HEK293 (cell line): ENCODE data around the gene BAZ1A.

Source experiments
- FEZF1 ChIP-seq: fragments of 450-650 bp; formaldehyde crosslinking; IDR thresholded peaks from 2 replicates; pipeline ENCODE4 v1.5.1; 2016; ENCODE audit warnings: missing biosample characterization, missing genetic modification characterization
- GFI1B ChIP-seq: fragments of 450-650 bp; formaldehyde crosslinking; IDR thresholded peaks from 2 replicates; pipeline ENCODE4 v1.5.1; 2016; ENCODE audit warnings: missing biosample characterization, missing genetic modification characterization
- IKZF3 ChIP-seq: fragments of 450-650 bp; IDR thresholded peaks from 2 replicates; pipeline ENCODE4 v1.5.0; 2018; ENCODE audit warnings: missing biosample characterization, mild to moderate bottlenecking, missing genetic modification characterization, moderate library complexity
- PATZ1 ChIP-seq: fragments of 450-650 bp; formaldehyde crosslinking; IDR thresholded peaks from 2 replicates; pipeline ENCODE4 v1.5.1; 2016; ENCODE audit warnings: missing biosample characterization, missing genetic modification characterization
- PRDM4 ChIP-seq: fragments of 450-650 bp; formaldehyde crosslinking; IDR thresholded peaks from 2 replicates; pipeline ENCODE4 v1.5.1; 2017; ENCODE audit warnings: missing biosample characterization, missing genetic modification characterization
- SETDB1 ChIP-seq: IDR thresholded peaks from one replicate; pipeline ENCODE4 v1.6.1; 2017; ENCODE audit warnings: mild to moderate bottlenecking, low read length, moderate library complexity, mixed read lengths; ENCODE audit not compliant: insufficient read length
- SP2 ChIP-seq: fragments of 450-650 bp; formaldehyde crosslinking; IDR thresholded peaks from 2 replicates; pipeline ENCODE4 v1.5.1; 2016; ENCODE audit warnings: missing biosample characterization, missing genetic modification characterization
- YY1 ChIP-seq: fragments of 450-650 bp; formaldehyde crosslinking; IDR thresholded peaks from 2 replicates; pipeline ENCODE4 v1.5.1; 2018; ENCODE audit warnings: missing biosample characterization, missing genetic modification characterization
- YY2 ChIP-seq: fragments of 450-650 bp; formaldehyde crosslinking; IDR thresholded peaks from 2 replicates; pipeline ENCODE4 v1.5.1; 2016; ENCODE audit warnings: missing biosample characterization, missing genetic modification characterization
- ZFHX2 ChIP-seq: fragments of 450-650 bp; formaldehyde crosslinking; conservative IDR thresholded peaks from 2 replicates; pipeline ENCODE4 v1.5.1; 2016; ENCODE audit warnings: missing biosample characterization, missing genetic modification characterization
- ZNF140 ChIP-seq: fragments of 450-650 bp; formaldehyde crosslinking; IDR thresholded peaks from 2 replicates; pipeline ENCODE4 v1.5.1; 2016; ENCODE audit warnings: missing biosample characterization, missing genetic modification characterization
- ZNF239 ChIP-seq: fragments of 450-650 bp; formaldehyde crosslinking; IDR thresholded peaks from 2 replicates; pipeline ENCODE4 v1.5.1; 2016; ENCODE audit warnings: missing biosample characterization, missing genetic modification characterization
- ZNF266 ChIP-seq: fragments of 450-650 bp; formaldehyde crosslinking; IDR thresholded peaks from 2 replicates; pipeline ENCODE4 v1.5.1; 2016; ENCODE audit warnings: missing biosample characterization, missing genetic modification characterization, low read depth
- ZNF398 ChIP-seq: fragments of 450-650 bp; formaldehyde crosslinking; IDR thresholded peaks from 2 replicates; pipeline ENCODE4 v1.5.1; 2017; ENCODE audit warnings: missing biosample characterization, missing genetic modification characterization
- ZNF48 ChIP-seq: fragments of 450-650 bp; formaldehyde crosslinking; IDR thresholded peaks from 2 replicates; pipeline ENCODE4 v1.5.1; 2016; ENCODE audit warnings: missing biosample characterization, missing genetic modification characterization
- ZNF600 ChIP-seq: fragments of 450-650 bp; formaldehyde crosslinking; IDR thresholded peaks from 2 replicates; pipeline ENCODE4 v1.5.1; 2016; ENCODE audit warnings: missing biosample characterization, missing genetic modification characterization
- ZNF768 ChIP-seq: fragments of 450-650 bp; formaldehyde crosslinking; IDR thresholded peaks from 2 replicates; pipeline ENCODE4 v1.5.1; 2018; ENCODE audit warnings: missing biosample characterization, mild to moderate bottlenecking, missing genetic modification characterization
- ZSCAN16 ChIP-seq: fragments of 450-650 bp; formaldehyde crosslinking; IDR thresholded peaks from 2 replicates; pipeline ENCODE4 v1.5.1; 2016; ENCODE audit warnings: missing biosample characterization, missing genetic modification characterization
- ZSCAN30 ChIP-seq: fragments of 450-650 bp; IDR thresholded peaks from 2 replicates; pipeline ENCODE4 v1.5.1; 2018; ENCODE audit warnings: missing biosample characterization, mild to moderate bottlenecking, missing genetic modification characterization, moderate library complexity
- TF ChIP-seq, protein P1 (sequence below): fragments of 450-650 bp; formaldehyde crosslinking; IDR thresholded peaks from 2 replicates; pipeline ENCODE4 v1.5.1; 2016; ENCODE audit warnings: missing biosample characterization, missing genetic modification characterization
- TF ChIP-seq, protein P2 (sequence below): fragments of 450-650 bp; formaldehyde crosslinking; IDR thresholded peaks from 2 replicates; pipeline ENCODE4 v1.5.1; 2016; ENCODE audit warnings: missing biosample characterization, missing genetic modification characterization
- TF ChIP-seq, protein P3 (sequence below): fragments of 450-650 bp; formaldehyde crosslinking; IDR thresholded peaks from 2 replicates; pipeline ENCODE4 v1.5.0; 2017; ENCODE audit warnings: missing biosample characterization, missing genetic modification characterization, borderline replicate concordance

Gene BAZ1A

GRCh38 chr14:34714320-34715126 is 160.6 kb downstream of the BAZ1A start, which contains the start of gene CFL2 (continued):
- TF ChIP-seq, protein P1, sequence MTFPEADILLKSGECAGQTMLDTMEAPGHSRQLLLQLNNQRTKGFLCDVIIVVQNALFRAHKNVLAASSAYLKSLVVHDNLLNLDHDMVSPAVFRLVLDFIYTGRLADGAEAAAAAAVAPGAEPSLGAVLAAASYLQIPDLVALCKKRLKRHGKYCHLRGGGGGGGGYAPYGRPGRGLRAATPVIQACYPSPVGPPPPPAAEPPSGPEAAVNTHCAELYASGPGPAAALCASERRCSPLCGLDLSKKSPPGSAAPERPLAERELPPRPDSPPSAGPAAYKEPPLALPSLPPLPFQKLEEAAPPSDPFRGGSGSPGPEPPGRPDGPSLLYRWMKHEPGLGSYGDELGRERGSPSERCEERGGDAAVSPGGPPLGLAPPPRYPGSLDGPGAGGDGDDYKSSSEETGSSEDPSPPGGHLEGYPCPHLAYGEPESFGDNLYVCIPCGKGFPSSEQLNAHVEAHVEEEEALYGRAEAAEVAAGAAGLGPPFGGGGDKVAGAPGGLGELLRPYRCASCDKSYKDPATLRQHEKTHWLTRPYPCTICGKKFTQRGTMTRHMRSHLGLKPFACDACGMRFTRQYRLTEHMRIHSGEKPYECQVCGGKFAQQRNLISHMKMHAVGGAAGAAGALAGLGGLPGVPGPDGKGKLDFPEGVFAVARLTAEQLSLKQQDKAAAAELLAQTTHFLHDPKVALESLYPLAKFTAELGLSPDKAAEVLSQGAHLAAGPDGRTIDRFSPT = peak; percentile 66; the same call in 1 of the 2 replicates
- TF ChIP-seq GFI1B (tag by site-specific recombination) (no peak), ZSCAN30 (no peak), PRDM4 (tag by site-specific recombination) (no peak), ZNF398 (tag by site-specific recombination) (no peak), ZNF600 (tag by site-specific recombination) (peak; percentile 62; the same call in 1 of the 2 replicates), PATZ1 (tag by site-specific recombination) (peak; percentile 72), SETDB1 (no peak), ZFHX2 (tag by site-specific recombination) (peak; percentile 58), SP2 (peak; percentile 31), YY1 (tag by site-specific recombination) (peak; percentile 76), ZSCAN16 (tag by site-specific recombination) (no peak), ZNF266 (tag by site-specific recombination) (no peak), ZNF239 (no peak), YY2 (tag by site-specific recombination) (no peak), IKZF3 (tag by site-specific recombination) (no peak), ZNF48 (tag by site-specific recombination) (no peak), ZNF768 (tag by site-specific recombination) (no peak), ZNF140 (no peak), FEZF1 (no peak)
- TF ChIP-seq, protein P2, sequence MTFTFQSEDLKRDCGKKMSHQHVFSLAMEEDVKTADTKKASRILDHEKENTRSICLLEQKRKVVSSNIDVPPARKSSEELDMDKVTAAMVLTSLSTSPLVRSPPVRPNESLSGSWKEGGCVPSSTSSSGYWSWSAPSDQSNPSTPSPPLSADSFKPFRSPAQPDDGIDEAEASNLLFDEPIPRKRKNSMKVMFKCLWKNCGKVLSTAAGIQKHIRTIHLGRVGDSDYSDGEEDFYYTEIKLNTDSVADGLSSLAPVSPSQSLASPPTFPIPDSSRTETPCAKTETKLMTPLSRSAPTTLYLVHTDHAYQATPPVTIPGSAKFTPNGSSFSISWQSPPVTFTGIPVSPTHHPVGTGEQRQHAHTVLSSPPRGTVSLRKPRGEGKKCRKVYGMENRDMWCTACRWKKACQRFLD = no peak
- TF ChIP-seq, protein P3, sequence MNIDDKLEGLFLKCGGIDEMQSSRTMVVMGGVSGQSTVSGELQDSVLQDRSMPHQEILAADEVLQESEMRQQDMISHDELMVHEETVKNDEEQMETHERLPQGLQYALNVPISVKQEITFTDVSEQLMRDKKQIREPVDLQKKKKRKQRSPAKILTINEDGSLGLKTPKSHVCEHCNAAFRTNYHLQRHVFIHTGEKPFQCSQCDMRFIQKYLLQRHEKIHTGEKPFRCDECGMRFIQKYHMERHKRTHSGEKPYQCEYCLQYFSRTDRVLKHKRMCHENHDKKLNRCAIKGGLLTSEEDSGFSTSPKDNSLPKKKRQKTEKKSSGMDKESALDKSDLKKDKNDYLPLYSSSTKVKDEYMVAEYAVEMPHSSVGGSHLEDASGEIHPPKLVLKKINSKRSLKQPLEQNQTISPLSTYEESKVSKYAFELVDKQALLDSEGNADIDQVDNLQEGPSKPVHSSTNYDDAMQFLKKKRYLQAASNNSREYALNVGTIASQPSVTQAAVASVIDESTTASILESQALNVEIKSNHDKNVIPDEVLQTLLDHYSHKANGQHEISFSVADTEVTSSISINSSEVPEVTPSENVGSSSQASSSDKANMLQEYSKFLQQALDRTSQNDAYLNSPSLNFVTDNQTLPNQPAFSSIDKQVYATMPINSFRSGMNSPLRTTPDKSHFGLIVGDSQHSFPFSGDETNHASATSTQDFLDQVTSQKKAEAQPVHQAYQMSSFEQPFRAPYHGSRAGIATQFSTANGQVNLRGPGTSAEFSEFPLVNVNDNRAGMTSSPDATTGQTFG (tag by site-specific recombination) = no peak
